Smooth muscle cell of trachea (primary cell): ENCODE measurements around the gene PLA2G3. TPM values are rescaled to one million over a fixed set of nuclear protein-coding genes. Genes with fewer than 3 reads are reported as not detected.

ENCODE experiments used
- total RNA-seq: library from RNA; depleted of rRNA; stranded (reverse); fragments of >200 nt; gene quantifications from 2 replicates; pipeline ENCODE4 v1.2.1, GENCODE V29; 2014

The PLA2G3 gene, protein sequence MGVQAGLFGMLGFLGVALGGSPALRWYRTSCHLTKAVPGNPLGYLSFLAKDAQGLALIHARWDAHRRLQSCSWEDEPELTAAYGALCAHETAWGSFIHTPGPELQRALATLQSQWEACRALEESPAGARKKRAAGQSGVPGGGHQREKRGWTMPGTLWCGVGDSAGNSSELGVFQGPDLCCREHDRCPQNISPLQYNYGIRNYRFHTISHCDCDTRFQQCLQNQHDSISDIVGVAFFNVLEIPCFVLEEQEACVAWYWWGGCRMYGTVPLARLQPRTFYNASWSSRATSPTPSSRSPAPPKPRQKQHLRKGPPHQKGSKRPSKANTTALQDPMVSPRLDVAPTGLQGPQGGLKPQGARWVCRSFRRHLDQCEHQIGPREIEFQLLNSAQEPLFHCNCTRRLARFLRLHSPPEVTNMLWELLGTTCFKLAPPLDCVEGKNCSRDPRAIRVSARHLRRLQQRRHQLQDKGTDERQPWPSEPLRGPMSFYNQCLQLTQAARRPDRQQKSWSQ
- total RNA-seq: 0.15 TPM in 1 of 2 replicates, not detected in the other

DNA sequence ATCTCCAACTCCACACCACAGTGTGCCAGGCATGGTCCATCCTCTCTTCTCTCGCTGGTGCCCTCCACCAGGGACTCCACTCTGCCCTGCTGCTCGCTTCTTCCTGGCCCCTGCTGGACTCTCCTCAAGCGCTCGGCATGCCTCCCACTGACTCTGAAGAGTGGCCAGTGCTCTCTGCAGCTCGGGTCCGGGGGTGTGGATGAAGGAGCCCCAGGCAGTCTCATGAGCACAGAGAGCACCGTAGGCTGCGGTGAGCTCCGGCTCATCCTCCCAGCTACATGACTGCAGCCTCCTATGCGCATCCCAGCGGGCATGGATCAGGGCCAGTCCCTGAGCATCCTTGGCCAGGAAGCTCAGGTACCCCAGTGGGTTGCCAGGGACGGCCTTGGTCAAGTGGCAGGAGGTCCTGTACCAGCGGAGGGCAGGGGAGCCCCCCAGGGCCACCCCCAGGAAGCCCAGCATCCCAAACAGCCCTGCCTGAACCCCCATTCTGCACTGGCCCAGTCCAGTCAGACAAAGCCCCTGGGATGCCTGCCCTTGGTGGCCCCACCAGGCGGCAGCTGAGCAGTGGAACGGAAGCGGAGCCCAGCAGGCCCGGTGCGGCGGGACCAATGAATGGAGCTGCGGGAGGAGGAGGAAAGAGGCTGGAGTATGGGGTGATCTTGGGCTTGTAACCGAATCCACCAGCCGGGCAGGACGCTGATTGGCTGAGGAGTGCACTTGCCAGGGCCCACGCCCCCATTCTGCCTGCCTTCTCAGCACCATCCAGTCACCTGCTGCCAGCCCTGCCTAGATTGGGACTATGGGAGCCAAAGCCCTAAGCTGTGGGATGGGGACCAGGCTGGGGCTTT lies at the start of gene PLA2G3:
PLA2G3 (minus strand) TSS at position 643 of the 851 bp plus-strand sequence; CDS start at position 489, 154 bp downstream.

DNA sequence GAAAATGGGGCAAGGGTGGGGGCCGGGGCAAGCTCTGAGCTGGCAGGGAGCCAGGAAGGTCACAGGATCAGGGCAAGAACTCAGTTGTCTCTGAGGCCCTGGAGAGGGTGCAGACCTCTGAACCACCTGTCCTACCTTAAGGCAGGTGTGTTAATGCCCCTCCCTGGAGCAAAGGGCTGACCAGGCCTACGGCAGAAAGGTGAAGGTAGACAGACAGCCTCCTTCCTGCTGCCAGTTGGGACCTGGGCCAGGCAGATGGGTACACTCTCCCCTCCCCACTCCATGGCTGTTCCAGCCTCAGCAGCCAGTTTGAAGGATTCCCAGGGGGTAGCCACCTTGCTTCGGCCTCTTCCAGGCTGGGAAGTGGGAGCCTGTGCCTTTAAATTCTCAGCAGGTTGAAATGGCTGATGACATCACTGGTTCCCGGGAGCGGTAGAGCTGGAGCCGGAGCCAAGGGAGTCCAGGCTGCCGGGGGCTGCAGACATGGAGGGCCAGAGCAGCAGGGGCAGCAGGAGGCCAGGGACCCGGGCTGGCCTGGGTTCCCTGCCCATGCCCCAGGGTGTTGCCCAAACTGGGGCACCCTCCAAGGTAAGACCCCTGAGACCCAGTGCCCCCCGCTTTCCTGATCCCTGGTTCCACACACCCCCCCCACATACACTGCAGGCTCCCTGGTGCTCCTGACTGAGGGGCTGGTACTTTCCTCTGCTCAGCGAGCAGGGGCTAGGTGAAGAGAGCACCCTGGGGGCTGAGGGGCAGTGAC lies 17.6 kb downstream of the PLA2G3 start, which contains the start of gene INPP5J:
INPP5J (plus strand) TSS at position 435 of the 760 bp plus-strand sequence; CDS start at position 484, 49 bp downstream.

DNA sequence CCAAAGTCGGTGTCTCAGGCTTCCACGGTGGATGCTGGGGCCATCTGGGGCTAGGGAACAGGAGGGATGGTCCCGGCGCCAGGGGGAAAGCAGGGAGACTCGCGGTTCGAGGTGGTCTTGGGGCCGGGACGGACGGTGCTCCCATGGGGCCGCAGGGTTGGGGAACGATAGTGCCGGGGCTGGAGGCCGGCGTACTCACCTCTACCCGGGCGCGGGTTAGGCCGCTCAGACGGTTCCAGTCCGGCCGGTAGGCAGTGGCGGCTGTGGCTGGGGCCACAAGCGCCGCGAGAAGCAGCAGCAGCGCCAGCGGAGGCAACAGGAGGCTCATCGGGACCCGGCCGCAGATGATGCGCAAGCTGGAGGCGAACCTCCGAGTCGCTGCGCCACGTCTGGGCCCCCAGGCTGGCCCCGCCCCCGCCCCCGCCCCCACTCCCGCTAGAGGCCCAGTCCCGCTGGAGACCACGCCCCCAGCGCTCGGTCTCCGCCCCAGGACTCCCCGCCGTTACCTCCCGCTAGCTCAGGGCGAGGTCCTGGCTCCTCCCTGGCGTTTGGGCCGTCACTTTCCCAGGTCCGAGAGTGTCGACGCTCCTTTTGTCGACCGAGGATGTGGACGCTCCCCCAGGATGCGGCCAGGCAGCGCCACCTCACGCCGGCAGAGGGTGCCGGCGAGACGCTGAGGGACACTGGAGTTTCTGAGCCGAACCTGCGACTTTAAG lies 33.0 kb downstream of the PLA2G3 start, which contains the start of gene SELENOM:
SELENOM (minus strand) TSS at position 391 of the 716 bp plus-strand sequence; CDS start at position 328, 63 bp downstream.

Other genes starting within 250 kb of the PLA2G3 start
- gene MORC2, start 171.7 kb downstream of the PLA2G3 start, total RNA-seq: 16.1 and 18.5 TPM in 2 replicates
- 46.0 and 53.4 TPM in 2 replicates for gene TUG1, start 171.2 kb downstream of the PLA2G3 start, total RNA-seq
- gene SMTN, start 59.2 kb downstream of the PLA2G3 start, total RNA-seq: 130 and 173 TPM in 2 replicates
- gene SELENOM, start 32.9 kb downstream of the PLA2G3 start, total RNA-seq: 82.5 and 153 TPM in 2 replicates
- under 0.01 and 0.73 TPM in 2 replicates for gene INPP5J, start 17.5 kb downstream of the PLA2G3 start, total RNA-seq
- gene RNF185, start 19.7 kb upstream of the PLA2G3 start, total RNA-seq: 41.3 and 51.9 TPM in 2 replicates
- gene LIMK2, start 71.8 kb upstream of the PLA2G3 start, total RNA-seq: 22.2 and 25.7 TPM in 2 replicates
- gene PIK3IP1, start 152.0 kb upstream of the PLA2G3 start, total RNA-seq: 37.1 and 55.1 TPM in 2 replicates
- 13.1 and 18.7 TPM in 2 replicates for gene PATZ1, start 205.8 kb upstream of the PLA2G3 start, total RNA-seq